ENCODE data around the gene PRUNE2.

- TF ChIP-seq KAT7 (CRISPR knock-in tag; IDR thresholded peaks at IDR 0.05; ENCODE audit: borderline replicate concordance): no peak
- no peak for TF ChIP-seq POLR2A (IDR thresholded peaks at IDR 0.05; ENCODE audit: insufficient read depth in 1 of 2, low read depth in 2 of 2, low read length in 2 of 2)
- no peak for TF ChIP-seq TCF7 (IDR thresholded peaks at IDR 0.05; ENCODE audit: low read depth)
- no peak for TF ChIP-seq MAX (IDR thresholded peaks at IDR 0.05)
- TF ChIP-seq CTCF (CRISPR knock-in tag; IDR thresholded peaks at IDR 0.05): no peak
- TF ChIP-seq RNF219 (CRISPR knock-in tag; IDR thresholded peaks at IDR 0.05): no peak
- no peak for TF ChIP-seq CEBPG (CRISPR knock-in tag; IDR thresholded peaks at IDR 0.05)
- TF ChIP-seq TBX3 (IDR thresholded peaks at IDR 0.05; ENCODE audit: borderline replicate concordance): no peak
- no peak for TF ChIP-seq EP300 (IDR thresholded peaks at IDR 0.05; ENCODE audit: low read depth in 2 of 2, low read length in 2 of 2)
- TF ChIP-seq EP300 (CRISPR knock-in tag; IDR thresholded peaks at IDR 0.05; ENCODE audit: borderline replicate concordance): no peak
- TF ChIP-seq SP1 (IDR thresholded peaks at IDR 0.05): no peak
- TF ChIP-seq SP1 (CRISPR knock-in tag; IDR thresholded peaks at IDR 0.05): no peak
These were observed 288.3 kb downstream of the PRUNE2 start for GRCh38 chr9:76617497-76618175.

Measured in HepG2 (cell line).